HG03097 (cell line): ENCODE results near the gene ARPC4.
A peak's percentile ranks its signal among the peaks of the same experiment; 100 is the strongest.
"Not testable (repeated sequence)": the region's sequence is repeated elsewhere in the genome, so short reads cannot be mapped to it uniquely, and the experiment has no call there.

ENCODE experiments used
- ATAC-seq: cut with Tn5 transposase; IDR thresholded peaks from one replicate; pipeline ENCODE4 v1.9.1; 2021; ENCODE audit not compliant: unreplicated experiment, low FRiP score

The ARPC4 gene

DNA sequence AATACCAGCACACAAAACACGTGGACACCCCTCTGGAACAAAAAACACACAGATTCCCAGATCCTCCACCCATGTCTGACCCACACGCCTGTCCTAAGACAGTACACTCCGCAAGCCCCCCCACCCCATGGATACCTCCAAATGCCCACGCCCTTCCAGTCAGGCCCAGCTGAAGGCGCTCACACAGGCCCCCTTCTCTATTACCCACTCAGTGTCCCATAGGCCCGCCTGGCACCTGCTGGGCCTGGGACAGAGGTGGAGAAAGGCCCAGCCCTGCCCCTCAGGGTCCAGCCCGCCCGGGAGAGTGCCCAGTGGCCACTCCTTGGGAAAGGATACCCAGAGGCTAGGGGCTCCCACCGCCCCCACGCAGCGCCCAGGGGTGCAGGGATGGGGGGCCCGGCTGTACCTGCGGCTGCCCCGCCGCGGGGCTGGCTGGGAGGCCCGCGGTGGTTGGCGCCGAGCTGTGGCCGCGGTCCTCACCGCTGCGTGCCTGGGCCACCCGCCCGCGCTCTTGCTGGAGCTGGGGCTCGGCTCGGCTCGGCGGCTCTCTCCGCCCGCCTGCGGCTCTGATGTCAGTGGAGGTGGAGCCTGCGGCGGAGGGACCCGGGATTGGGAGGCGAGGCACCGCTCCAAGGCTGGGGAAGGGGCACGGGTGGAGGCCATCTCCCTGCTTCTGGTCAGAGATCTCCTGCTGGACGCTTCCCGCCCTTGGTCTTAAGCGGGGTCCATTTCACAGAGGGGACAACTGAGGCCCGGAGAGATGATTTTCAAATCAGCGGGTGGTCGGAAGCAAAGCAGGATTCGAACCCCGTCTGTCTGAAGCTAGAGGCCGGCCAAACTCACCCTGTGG, 23.2 kb upstream of the ARPC4 start, which contains the start of gene CAMK1:
TSS of gene CAMK1 (minus strand) at position 522 of the 850 bp plus-strand sequence. CDS start 2,198 bp downstream, outside the sequence.
- ATAC-seq = no peak

DNA sequence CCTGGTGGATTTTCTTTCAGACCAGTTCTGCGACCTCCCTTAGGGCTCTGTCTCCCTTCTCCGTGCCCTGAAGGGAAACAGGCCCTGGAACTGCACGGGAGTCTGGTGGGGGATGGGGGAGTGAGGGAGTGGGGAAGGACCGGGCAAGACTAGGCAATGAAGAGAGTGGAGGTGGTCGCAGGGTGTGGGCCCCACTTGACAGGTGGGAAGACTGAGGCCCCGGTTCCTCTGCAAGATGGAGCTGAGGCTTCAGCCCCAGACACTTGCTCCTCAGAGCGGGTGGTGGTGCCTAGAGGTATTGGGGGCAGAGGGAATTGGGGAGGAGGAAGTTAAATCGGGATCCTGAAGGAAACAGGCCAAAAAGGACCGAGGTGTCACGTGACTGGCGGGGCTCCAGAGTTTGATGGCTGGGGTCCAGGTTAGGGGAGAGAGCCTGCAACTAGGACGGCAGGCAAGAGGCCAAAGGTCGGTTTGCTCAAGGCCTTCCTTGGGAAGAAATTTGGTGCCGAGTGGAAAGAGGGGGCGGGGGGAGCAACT, 22.5 kb upstream of the ARPC4 start:
- ATAC-seq = no peak

DNA sequence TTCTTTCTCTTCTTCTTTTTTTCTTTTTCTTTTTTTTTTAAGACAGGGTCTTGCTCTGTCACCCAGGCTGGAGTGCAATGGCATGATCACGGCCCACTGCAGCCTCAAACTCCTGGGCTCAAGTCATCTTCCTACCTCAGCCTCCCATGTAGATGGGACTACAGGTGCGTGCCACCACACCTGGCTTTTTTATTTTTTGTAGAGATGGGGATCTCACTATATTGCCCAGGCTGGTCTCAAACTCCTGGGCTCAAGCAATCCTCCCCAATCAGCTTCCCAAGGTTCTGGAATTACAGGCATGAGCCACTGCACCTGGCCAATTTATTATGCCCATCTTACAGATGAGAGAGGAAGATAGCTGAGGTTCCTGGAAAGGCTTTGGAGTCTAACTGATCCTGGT, 21.9 kb upstream of the ARPC4 start:
- ATAC-seq = not testable (repeated sequence)

DNA sequence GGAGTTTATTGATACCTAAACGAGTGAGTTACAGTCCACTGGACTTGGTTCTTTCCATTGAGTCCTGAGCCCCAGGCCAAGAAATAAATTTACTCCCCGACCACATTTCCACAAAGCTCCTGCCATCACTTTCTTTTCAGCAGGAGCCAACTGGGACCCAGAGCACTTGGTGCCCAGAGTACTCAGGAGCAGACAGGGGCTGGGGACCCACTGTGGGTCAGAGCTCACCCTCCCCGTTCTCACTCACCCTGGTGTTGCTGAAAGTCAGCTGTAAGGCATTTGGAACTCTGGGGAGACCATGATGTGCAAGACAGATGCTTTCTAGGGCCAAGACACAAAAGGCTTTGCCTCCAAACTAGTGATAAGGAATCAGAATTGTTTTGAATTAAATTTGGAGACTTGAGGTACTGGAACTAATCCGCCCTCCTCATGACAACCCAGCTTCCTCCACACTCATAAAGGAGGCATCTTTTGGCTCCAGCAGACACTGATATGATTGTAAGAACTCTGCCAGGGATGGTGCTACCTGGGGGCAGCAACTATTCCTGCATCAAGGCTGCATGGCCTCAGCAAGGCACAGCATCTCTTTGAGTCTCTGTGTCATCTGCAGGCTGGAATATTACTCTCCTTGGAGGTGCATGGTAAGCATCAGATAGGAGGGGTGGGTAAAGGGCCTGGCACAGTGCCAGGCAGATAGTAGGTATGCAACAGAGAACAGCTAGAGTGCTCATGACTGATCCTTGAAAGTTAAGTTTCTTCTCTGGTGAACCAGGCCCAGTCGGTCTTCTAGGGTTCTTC, 15.8 kb upstream of the ARPC4 start:
- no peak for ATAC-seq

DNA sequence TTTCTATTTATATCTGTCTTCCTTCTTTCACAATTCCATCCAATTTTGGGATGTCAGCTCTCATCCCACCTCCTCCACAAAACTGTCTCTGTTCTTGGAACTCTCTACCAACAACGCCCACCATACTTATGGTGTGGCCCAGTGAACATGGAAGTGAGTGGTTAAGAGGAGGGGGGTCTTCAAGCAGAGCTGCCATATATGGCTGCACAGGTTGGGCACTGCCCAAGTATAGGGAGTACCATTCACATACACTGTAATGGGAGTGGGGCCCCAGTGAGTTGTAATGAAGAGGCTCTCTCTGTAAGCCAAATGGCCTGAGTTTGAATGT, 15.2 kb upstream of the ARPC4 start:
- no peak for ATAC-seq

DNA sequence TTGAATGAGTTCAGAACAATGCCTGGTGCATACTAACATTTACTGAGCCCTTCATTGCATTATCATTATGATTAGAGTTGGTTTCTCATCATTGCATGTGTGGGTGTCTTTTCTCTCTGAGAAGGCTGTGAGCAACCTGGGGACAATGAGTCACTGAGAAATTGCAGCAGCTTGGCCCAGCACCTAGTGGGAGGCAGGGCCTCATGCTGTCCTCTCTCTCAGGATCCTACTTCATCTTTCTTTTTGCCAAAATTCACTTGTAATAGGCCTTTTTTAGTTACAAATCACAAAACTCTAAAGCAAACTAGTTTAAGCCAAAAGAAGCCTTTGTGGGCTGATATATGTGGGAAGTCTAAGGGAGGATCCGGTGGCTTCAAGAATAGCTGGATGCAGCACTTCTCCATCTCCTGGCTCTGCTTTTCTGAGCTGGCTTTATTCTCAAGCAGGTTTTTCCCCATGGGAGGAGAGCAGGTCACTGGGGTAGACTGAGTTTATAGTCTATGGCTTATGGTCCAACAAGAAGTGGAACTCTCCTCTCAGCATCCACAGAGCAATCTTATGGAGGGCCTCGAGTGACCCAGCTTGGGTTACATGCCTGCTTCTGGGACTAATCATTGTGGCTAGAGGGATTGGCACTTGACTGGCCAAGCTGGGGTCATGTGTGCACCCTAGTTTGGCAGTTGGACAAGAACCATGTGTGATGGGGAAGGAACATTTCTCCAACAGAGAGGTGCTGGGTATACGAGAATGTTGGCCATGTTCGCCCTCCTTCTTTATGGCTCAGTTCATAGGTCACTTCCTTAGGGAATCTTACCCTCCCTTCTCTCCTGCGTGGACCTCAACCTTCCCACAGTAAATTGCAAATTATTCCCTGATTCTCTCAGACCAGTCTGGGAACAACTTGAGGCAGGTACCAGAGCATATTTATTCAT, 14.5 kb upstream of the ARPC4 start:
- ATAC-seq = no peak

DNA sequence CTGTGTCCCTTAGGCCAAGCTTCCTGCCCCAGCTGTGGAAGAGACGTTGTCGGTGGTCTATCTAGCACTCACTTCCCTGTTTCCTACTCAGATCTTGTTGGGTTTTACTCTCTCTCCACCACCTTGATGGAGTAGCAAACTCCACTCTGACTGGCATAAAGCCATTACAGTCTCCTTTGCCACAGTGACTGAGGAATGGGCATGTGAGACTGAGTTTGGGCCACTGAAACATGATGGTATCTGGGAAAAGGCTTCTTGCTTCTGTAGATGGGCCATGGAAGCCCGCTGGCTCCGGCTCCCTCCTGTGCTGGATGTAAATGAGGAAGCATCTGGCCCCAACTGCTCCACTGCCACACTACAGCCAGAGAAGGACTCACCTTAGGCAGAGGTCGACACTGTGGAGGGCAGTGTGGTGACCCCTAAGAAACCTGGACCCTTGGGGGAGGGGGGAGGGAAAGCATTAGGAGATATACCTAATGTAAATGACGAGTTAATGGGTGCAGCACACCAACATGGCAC, 13.7 kb upstream of the ARPC4 start:
- ATAC-seq = no peak

DNA sequence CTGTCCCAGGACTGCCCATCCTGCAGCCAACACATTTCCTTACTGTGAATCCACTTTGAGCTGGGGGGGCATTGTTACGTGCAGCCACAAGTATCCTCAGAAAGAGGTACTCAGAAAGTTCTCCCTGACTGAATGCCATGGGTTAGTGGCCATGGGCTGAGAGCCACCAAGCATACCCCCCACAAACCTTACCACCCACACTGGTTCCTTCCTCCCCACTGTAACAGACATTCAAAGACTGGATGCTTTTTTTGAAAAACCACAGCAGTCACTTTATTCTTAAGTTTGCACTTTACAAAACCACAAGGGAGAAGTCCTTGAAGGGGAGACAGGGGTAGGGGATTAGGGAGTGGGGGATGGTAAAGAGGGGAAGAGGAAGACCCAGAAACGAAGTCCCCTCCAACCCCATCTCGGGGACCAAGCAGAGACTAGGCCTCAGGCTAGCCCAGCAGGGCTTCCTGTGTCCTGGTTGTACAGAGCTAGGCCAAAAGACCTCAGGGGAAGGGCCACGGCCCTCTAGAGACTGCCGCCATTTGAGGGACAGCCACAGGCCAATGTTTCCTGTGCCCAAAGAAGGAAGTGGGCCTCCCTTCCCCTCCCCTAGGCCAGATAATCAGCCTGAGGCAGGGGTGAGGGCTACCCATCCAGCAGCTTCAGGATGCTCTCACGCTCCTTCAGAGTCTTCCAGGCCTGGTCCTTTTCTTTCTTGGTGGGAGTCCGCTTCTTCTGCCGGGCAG, 13.0 kb upstream of the ARPC4 start:
- peak; percentile 38 for ATAC-seq

DNA sequence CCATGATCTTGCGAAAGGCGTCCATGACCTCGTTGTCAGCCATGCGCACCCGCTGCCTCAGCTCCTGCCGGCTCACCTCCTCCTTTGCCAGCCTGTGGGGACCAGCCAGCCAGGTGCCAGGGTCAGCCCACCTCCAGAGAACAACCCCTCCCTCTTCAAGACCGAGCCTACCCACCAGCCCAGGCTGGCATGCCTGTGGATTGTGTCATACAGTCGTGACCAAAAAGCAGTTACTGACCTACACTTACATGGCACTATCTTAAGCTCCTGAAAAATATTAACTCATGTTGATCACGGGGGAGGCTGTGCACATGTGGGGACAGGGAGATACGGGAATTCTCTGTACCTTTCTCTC, 12.4 kb upstream of the ARPC4 start:
- no peak for ATAC-seq

DNA sequence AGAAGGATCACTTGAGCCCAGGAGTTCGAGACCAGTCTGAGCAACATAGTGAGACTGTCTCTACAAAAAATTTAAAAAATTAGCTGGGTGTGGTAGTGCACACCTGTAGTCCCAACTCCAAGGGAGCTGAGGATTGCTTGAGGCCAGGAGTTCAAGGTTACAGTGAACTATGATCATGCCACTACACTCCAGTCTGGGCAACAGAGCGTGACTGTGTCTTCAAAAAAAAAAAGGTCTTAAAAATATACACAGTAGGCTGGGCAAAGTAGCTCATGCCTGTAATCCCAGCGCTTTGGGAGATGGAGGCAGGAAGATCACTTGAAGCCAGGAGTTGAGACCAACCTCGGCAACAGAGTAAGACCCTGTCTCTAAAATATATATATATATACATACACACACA, 12.0 kb upstream of the ARPC4 start:
- ATAC-seq = no peak

DNA sequence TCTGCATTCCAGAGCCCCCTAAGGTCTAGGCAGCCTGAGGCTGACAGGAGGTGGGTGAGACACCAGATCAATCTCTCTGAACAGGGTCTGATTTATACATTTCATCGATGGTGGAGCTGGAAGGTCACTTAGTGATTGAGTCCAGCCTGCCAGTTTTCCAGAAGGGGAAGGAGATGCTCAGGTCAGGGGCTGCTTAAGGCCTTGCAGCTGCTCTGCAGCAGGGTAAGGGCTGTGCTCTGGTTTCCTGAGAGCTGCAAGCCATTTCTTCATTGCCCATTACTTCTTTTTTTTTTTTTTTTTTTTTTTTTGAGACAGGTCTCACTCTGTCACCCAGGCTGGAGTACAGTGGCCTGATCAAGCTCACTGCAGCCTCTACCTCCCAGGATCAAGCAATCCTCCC, 11.3 kb upstream of the ARPC4 start:
- ATAC-seq = no peak

DNA sequence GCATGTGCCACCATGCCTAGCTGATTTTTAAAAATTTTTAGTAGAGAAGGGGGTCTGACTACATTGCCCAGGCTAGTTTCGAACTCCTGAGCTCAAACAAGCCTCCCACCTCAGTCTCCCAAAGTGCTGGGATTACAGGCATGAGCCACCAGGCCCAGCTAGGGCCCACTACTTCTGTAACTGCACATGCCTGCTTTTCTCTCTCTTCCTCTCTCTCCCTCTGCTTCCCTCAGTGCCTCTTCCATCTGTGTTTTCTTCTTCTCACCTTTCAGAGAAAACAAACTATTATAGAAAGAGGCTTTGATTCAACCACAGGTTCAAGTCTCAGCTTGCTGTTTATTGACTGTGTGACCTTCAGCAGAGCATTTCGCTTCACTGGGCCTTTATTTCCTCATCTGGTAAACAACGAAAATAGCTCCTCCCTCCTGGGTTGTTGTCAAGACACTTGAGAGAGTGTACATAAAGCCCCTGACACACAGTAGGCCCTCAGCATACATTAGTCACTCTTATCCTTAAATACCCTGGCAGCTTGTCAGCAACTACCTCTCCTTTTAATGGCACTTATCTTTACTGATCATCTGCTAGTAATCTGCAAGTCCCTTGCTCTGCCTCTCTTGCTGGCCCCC, 10.8 kb upstream of the ARPC4 start:
- ATAC-seq = no peak

DNA sequence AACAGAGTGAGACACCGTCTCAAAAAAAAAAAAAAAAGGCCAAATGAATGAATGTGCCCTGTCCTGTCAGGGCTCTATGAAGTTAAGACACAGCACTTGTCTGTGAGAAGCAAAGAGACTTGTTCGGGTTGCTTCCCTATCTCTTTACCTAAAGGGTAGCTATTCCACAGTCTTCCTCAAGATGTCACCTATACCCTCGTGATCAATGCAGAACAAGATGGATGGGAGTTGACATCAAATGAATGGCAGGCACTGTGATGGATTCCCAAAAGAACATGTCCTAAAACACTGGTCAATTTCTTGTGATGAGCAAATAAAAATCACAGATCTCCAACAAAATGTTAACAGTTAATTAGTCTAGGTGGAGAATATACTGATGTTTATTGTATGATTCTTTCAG, 10.1 kb upstream of the ARPC4 start:
- ATAC-seq = no peak

DNA sequence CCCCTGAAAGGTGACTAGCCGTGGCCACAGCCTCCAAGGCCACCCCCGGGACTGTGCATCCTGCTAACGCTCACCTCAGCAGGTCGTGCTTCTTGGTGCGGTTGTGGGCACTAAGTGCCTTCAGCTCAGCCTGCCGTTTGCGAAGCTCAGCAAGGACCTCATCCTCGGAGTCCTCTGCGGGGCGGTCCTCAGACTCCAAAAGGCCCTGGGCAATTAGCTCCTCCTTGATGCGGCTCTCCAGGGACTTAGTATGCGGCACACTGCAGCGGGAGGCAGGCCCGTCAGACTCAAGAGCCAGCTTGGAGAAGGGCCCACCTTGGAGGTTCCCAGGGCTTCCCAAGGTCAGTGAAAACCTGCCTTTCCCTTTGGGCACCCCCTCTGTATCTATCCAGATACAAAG, 8.9 kb upstream of the ARPC4 start:
- no peak for ATAC-seq

DNA sequence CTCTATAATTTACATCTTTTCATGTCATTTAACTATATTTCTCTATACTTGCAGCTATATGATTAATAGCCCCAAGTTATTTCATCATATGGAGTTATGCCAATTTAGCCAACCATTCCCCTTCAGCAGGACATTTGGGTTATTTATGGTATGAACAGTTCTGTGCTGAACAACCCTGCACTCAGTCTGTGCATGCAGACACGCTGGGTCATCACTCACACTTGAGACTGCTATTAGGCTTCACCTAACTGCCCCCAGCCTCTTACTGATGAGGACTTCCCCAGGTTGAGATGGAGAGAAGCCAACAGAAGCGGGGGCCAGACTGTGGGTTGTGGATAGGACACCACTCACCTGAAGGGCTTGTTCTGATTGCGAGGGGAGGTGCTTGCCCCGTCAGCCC, 7.9 kb upstream of the ARPC4 start:
- ATAC-seq = no peak

DNA sequence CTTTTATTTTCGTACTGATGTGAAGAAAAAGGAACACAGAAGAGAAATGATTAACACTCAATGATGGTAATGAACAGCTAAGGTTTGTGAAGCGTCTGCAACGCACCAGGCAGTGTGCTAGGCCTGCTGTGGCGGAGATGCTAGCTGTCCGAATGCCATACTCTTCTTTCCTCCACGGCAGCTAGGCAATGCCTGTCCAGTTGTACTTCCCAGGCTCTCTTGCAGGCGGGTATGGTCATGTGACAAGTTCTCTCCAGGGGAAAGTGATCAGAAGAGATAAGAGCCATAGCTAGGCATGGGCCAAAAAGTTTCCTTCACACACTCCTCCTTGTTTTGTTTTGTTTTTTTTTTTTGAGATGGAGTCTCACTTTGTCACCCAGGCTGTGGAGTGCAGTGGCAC, 7.3 kb upstream of the ARPC4 start:
- ATAC-seq = no peak

DNA sequence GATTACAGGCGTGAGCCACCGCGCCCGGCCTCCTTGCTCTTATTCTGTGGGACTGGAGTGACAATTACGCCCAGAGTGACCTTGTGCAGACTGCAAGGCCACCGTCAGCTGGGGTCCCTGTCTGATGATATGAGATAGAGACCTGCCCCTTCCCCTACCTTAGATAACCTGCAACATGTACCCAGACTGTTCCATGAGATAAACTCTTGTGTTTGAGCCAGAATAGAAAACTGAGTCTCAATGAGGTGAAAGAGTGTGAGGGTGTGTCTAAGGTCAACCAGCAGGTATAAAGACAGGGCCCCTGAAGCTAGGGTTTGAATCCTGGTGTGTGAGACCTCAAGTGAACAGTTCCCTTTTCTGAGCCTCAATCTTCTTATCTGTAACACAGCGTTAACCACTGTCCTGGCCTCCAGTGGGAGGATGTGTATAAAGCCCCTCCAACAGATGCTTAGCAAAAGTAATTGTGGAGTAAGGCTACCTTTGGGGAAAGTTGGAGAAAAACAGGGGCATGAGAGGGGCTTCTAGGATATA, 6.6 kb upstream of the ARPC4 start:
- ATAC-seq = no peak

DNA sequence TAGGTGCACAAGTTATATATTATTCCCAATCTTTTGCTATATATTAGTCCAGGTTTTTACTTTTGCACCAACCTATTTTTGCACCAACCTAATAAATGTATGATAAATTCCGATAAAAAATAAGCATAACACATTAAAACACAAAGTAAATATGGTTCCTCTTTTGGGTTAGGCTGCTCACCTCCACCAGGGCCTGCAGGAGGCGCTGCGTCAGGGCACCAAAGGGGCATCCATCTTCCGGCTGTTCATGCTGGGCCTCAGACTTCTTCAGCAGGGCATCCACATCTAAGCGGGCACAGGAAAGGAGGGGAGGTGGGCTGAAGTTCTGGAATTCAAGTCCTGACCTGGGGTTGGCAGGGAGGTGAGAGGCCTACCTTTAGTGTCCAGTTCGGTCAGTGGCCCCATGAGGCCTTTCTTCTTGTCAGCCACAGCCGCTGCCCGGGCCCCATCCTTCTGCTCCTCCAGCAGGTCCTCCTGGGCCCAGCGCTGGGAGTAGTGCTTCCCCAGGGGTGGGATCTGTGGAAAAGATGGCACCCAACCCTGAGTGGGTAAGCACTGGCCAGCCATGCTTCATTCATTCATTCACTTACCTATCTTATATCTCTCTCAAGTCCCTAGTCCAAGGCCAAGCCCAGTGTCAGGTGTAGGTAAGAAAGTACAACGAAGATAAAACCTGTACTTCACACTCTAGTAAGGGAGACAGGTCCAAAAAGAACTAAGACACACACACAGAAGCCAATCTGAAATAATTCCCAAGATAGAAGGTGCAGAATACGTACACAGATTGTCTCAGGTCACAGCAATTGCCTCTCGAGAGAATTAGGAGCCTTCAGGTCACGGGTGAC, 5.8 kb upstream of the ARPC4 start:
- no peak for ATAC-seq
